BLaER1 treated with 17β-estradiol and CSF1 and Interleukin-3, amounts not matched to agents 10 nM and 100 nM (cell line): ENCODE measurements around the gene PKP4.

Experiments
- H3K27ac ChIP-seq, 11 experiments: shearing (Covaris generic); formaldehyde crosslinking; 2 replicates each; pipeline ENCODE4 v1.8.1; 2022
- H3K27me3 ChIP-seq, 11 experiments: shearing (Covaris generic); formaldehyde crosslinking; 2 replicates each; pipeline ENCODE4 v1.8.1; 2022
- H3K36me3 ChIP-seq, 11 experiments: shearing (Covaris generic); formaldehyde crosslinking; 2 replicates each; pipeline ENCODE4 v1.8.1; 2022
- H3K4me1 ChIP-seq, 10 experiments: shearing (Covaris generic); formaldehyde crosslinking; 2 replicates each; pipeline ENCODE4 v1.8.1; 2022
- H3K4me2 ChIP-seq, 11 experiments: shearing (Covaris generic); formaldehyde crosslinking; 2 replicates each; pipeline ENCODE4 v1.8.1; 2022
- H3K4me3 ChIP-seq, 10 experiments: shearing (Covaris generic); formaldehyde crosslinking; 2 replicates each; pipeline ENCODE4 v1.8.1; 2022
- H3K9ac ChIP-seq, 11 experiments: shearing (Covaris generic); formaldehyde crosslinking; 2 replicates each; pipeline ENCODE4 v1.8.1; 2022
- H3K9me3 ChIP-seq, 11 experiments: shearing (Covaris generic); formaldehyde crosslinking; replicated peaks in 1 of 11; 2 replicates each; pipeline ENCODE4 v1.8.1; 2022
- H4K20me1 ChIP-seq, 11 experiments: shearing (Covaris generic); formaldehyde crosslinking; 2 replicates each; pipeline ENCODE4 v1.8.1; 2022
- Cebpa-rat ChIP-seq, 11 experiments: shearing (Covaris generic); IDR thresholded peaks; 2 replicates each; pipeline ENCODE4 v1.8.1; 2022

PKP4 gene

DNA sequence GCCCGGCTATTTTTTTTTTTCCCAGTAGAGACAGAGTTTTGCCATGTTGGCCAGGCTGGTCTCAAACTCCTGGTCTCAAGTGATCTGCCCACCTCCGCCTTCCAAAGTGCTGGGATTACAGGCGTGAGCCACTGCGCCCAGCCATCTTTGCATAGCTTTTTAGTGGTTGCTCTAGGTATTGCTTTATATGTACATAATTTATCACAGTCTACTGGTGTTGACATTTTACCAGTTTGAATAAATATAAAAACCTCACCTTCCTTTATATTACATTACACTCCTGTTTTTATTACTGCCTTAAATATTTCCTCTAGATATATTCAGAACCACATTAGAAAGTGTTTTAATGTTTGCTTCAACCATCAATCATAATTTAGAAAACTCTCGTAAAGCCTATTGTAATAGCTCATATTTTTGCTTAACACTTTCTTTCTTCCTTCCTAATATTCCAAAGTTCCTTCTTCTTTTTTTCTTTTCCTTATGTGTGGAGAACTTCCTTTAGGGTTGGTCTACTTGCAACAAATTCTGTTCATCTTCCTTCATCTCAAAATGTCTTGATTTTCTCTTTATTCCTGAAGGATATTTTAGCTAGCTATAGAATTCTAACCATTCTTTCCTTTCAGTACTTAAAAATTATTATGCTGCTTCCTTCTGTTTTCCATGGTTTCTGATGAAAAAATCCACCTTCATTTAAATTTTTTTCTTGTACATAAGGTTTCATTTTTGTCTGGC is 256.2 kb downstream of the PKP4 start:
- no peak overlapping the region for H3K4me2 ChIP-seq
- H3K36me3 ChIP-seq = no peaks in the 10 kb centered on the region
- H3K27me3 ChIP-seq = no peaks in the 10 kb centered on the region
- H3K4me3 ChIP-seq = no peak overlapping the region
- H3K4me1 ChIP-seq = peaks cover 0 to 7% (median 0%) of the 10 kb centered on the region in 10 experiments; a peak in 2 of 20 replicates
- no peak overlapping the region for H3K27ac ChIP-seq
- no peaks in the 10 kb centered on the region for H4K20me1 ChIP-seq
- no peak overlapping the region for H3K9ac ChIP-seq
- H3K9me3 ChIP-seq = peaks cover 11 to 31% (median 24%) of the 10 kb centered on the region in 11 experiments
- no peak for TF ChIP-seq Cebpa-rat (IDR thresholded peaks at IDR 0.05)

DNA sequence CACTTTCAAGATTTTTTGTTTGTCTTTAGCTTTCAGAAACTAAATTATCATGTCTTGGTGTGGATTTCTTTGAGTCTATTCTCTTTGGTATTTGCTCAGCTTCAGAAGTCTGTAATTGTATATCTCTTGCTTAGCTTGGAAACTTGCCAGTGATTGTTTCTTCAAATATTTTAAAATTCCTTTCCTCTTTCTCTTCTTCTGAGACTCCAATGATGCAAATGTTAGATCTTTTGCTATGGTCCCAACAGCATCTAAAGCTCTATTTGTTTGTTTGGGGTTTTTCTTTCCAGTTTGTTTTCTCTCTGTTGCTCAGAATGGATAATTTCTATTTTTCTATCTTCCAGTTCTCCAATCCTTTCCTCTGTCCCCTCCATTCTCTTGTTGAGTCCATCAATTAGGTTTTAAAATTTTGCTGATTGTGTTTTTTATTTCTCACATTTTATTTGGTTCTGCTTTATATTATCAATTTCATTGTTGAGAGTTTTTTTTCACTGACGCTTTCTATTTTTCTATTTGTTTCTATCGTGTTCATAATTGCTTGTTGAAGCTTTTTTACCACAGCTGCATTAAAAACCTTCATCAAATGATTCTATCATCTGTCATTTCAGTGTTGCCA is 256.9 kb downstream of the PKP4 start:
- H3K4me2 ChIP-seq = no peak overlapping the region
- H3K36me3 ChIP-seq = no peaks in the 10 kb centered on the region
- H3K9me3 ChIP-seq = peaks cover 11 to 31% (median 24%) of the 10 kb centered on the region in 11 experiments
- no peaks in the 10 kb centered on the region for H4K20me1 ChIP-seq
- H3K27ac ChIP-seq = no peak overlapping the region
- no peak overlapping the region for H3K9ac ChIP-seq
- TF ChIP-seq Cebpa-rat (IDR thresholded peaks at IDR 0.05) = no peak
- peaks cover 0 to 7% (median 0%) of the 10 kb centered on the region in 10 experiments; a peak in 2 of 20 replicates for H3K4me1 ChIP-seq
- H3K4me3 ChIP-seq = no peak overlapping the region
- no peaks in the 10 kb centered on the region for H3K27me3 ChIP-seq

DNA sequence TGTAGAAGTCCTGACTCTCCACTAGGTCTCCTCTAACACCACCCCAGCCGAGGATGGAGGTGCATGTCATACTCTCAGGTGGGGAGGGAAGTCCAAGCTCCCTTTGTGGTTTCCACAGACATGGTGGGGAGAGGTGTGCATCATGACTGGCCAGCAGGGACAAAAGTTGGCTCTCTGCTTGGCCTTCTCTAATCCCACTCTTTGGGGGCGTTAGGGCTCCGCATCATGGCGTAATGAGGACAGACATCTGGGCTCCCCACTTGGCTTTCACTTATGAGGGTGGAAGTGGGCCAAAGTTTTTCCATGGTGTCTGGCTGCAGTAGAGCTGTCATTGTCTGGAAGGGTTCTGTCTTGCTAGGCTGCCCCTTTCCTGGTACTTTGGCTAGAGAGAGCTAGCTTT is 257.7 kb downstream of the PKP4 start:
- no peak overlapping the region for H3K27ac ChIP-seq
- no peak for TF ChIP-seq Cebpa-rat (IDR thresholded peaks at IDR 0.05)
- H3K4me1 ChIP-seq = peaks cover 0 to 7% (median 0%) of the 10 kb centered on the region in 10 experiments; a peak in 2 of 20 replicates
- H3K9ac ChIP-seq = no peak overlapping the region
- H3K4me3 ChIP-seq = no peak overlapping the region
- no peaks in the 10 kb centered on the region for H3K36me3 ChIP-seq
- no peaks in the 10 kb centered on the region for H4K20me1 ChIP-seq
- H3K4me2 ChIP-seq = no peak overlapping the region
- no peaks in the 10 kb centered on the region for H3K27me3 ChIP-seq
- H3K9me3 ChIP-seq = peaks cover 11 to 31% (median 24%) of the 10 kb centered on the region in 11 experiments

DNA sequence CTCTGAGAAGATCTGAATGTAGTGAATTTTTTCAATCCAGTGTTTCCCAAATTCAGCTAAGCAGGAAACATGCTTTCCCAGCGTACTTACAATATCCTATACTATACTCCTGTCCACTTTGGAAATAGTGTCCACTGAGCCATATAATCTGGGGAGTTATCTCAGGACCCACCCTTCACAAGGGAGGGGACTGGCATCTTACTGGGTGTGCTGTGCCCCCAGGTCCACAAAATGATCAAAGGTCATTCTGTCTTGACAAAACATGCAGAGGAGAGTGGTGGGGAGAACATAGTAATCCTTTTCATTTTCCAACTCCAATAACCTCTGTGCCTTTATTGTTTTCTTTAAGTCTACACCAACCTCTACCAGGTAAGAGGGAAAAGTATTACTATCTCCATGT is 258.6 kb downstream of the PKP4 start:
- H4K20me1 ChIP-seq = no peaks in the 10 kb centered on the region
- no peaks in the 10 kb centered on the region for H3K27me3 ChIP-seq
- peaks cover 11 to 31% (median 24%) of the 10 kb centered on the region in 11 experiments for H3K9me3 ChIP-seq
- no peak overlapping the region for H3K27ac ChIP-seq
- no peaks in the 10 kb centered on the region for H3K36me3 ChIP-seq
- H3K9ac ChIP-seq = no peak overlapping the region
- no peak for TF ChIP-seq Cebpa-rat (IDR thresholded peaks at IDR 0.05)
- no peak overlapping the region for H3K4me3 ChIP-seq
- H3K4me1 ChIP-seq = peaks cover 0 to 7% (median 0%) of the 10 kb centered on the region in 10 experiments; a peak in 2 of 20 replicates
- no peak overlapping the region for H3K4me2 ChIP-seq

DNA sequence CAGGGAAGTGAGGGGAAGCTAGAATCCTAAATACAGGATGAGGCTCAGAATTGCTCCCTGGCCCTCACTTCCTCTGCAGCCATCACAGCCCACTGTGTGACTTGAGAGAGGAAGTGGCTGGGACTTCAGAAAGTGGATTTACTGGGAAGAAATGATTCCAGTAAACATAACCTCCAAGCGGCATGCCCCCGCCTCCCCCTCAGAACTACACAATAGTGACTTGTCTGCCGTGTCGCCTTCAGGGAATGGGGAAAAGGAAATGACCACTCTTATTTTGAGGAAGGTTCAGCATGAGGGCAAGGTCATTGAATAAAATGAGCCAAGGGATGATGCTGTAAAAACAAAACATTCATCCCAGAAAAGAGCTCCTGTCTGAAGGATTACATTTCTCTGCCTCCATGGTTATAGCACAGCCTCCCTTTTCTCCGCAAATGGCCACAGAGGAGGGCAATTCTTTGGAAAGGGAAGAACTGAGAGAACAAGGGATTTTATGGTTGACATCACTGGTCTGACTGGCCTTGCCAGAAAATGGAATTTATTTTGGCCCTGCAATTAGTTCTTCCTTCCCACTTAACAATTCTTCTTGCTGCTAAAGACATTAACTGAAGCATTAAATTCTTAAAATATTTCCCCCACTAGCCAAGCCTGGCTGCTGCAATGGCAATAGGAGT is 259.5 kb downstream of the PKP4 start:
- Histone ChIP-seq H3K4me2 (peak overlapping the region in 2 of 11 experiments; percentile 8 to 12; a peak in 1 of 22 replicates), H4K20me1 (no peaks in the 10 kb centered on the region), H3K27me3 (no peaks in the 10 kb centered on the region), H3K27ac (no peak overlapping the region), H3K4me1 (peaks cover 0 to 7% (median 0%) of the 10 kb centered on the region in 10 experiments; a peak in 2 of 20 replicates), H3K4me3 (no peak overlapping the region), H3K9ac (no peak overlapping the region), H3K36me3 (no peaks in the 10 kb centered on the region), H3K9me3 (peaks cover 11 to 31% (median 24%) of the 10 kb centered on the region in 11 experiments)
- TF ChIP-seq Cebpa-rat (IDR thresholded peaks at IDR 0.05) = no peak

DNA sequence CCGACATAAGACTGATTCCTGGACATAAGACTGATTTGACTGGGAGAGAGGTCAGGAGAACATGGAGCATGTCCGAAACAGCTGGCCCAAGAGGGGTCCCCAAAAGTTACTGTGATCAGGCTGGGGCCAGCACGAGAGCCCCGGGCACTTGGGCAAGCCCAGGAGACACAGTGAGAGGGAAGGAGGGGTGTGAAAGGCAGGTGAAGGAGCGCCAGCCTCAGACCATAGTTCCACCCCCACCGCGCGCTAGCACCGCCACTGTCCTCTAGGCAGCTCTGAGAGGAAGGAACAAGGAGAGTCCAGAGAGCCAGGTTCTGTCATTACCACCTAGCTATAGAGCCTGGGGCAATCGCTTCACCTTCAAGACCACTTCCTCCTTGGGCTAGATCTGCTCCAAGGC is 260.2 kb downstream of the PKP4 start:
- no peak overlapping the region for H3K9ac ChIP-seq
- H3K27ac ChIP-seq = no peak overlapping the region
- peaks cover 11 to 31% (median 24%) of the 10 kb centered on the region in 11 experiments for H3K9me3 ChIP-seq
- TF ChIP-seq Cebpa-rat (IDR thresholded peaks at IDR 0.05) = no peak
- H3K4me3 ChIP-seq = no peak overlapping the region
- H3K36me3 ChIP-seq = no peaks in the 10 kb centered on the region
- H3K4me1 ChIP-seq = peaks cover 0 to 7% (median 0%) of the 10 kb centered on the region in 10 experiments; a peak in 2 of 20 replicates
- H3K27me3 ChIP-seq = no peaks in the 10 kb centered on the region
- H4K20me1 ChIP-seq = no peaks in the 10 kb centered on the region; a peak in 1 of 22 replicates
- H3K4me2 ChIP-seq = no peak overlapping the region

DNA sequence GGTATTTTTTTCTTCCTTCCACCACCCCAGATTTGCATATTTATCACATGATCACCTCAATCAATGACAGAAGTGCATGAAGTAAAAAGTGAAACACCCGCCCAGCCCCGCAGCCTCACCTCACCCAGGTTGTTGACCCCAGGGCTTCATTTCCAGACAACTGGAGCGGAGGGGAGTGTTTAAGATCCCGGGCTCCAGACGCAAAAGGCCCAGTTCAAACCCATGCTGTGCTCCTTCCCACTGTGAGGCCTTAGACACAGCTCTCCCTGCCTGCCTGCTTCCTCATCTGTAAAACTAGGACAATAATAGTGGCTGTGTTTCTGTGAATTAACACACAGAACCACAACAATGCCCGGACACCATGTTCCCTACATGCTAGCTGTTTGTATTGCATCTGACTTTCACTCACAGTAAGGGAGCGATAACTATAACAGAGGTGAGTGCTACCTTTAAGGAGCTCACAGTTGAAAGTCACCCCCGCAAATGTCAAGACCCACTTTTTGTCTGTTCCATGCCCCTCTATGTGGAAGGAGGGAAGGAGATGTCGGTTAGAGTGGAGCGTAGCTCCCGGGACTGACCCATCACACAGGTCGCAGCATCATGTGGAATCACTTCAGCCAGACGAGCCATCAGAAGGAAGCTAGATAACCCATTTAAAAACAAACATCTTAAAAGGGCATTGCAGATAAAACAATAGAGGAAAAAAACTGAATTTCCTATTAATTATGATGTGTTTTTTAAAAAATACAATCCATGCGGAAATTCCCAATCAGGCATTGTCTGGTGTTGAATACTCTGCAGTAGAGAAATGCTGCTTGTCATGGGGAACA is 260.8 kb downstream of the PKP4 start:
- Histone ChIP-seq H4K20me1 (no peaks in the 10 kb centered on the region; a peak in 1 of 22 replicates), H3K9ac (no peak overlapping the region), H3K27ac (no peak overlapping the region), H3K36me3 (no peaks in the 10 kb centered on the region), H3K4me2 (no peak overlapping the region), H3K27me3 (no peaks in the 10 kb centered on the region), H3K9me3 (peaks cover 11 to 28% (median 22%) of the 10 kb centered on the region in 11 experiments), H3K4me1 (peaks cover 0 to 7% (median 0%) of the 10 kb centered on the region in 10 experiments; a peak in 2 of 20 replicates), H3K4me3 (no peak overlapping the region)
- no peak for TF ChIP-seq Cebpa-rat (IDR thresholded peaks at IDR 0.05)

DNA sequence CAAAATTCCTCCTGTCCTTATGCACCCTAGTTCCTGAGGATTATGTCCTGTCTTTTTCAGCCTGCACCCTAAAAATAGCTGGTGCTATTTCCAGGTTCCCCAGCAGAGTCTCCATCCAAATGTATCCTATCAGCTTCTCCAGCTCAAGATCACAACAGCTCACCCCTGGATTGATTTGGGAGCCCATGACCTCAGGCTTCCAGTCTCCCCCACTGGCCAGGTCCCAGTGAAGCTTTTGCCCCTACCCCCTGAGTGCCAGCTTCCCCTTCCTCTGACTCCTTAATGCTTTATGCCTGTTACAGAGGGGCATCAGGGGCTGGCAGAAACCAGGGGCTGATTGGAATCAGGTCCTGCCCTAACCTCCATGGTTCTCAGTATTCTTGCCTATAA is 261.4 kb downstream of the PKP4 start:
- no peaks in the 10 kb centered on the region for H3K27me3 ChIP-seq
- H3K9ac ChIP-seq = no peak overlapping the region
- H3K27ac ChIP-seq = no peak overlapping the region
- peaks cover 7 to 22% (median 16%) of the 10 kb centered on the region in 11 experiments for H3K9me3 ChIP-seq
- no peaks in the 10 kb centered on the region; a peak in 1 of 22 replicates for H4K20me1 ChIP-seq
- no peak overlapping the region for H3K4me2 ChIP-seq
- no peak for TF ChIP-seq Cebpa-rat (IDR thresholded peaks at IDR 0.05)
- no peaks in the 10 kb centered on the region for H3K36me3 ChIP-seq
- H3K4me3 ChIP-seq = no peak overlapping the region
- peaks cover 0 to 7% (median 0%) of the 10 kb centered on the region in 10 experiments; a peak in 2 of 20 replicates for H3K4me1 ChIP-seq
